ENCODE data around the gene FOXK1. TPM values are rescaled to one million over a fixed set of nuclear protein-coding genes. Genes with fewer than 3 reads are reported as not detected.
"Not testable (repeated sequence)": the region's sequence is repeated elsewhere in the genome, so short reads cannot be mapped to it uniquely, and the experiment has no call there.

Gene FOXK1
- total RNA-seq, 1 donor from 2014 or later: 53.6 TPM

- H3K27me3 Mint-ChIP-seq (ENCODE audit: low read depth, unreplicated experiment): peaks cover 9% of the 10 kb centered on the region
- H3K36me3 Mint-ChIP-seq (ENCODE audit: low read depth, unreplicated experiment): peaks cover under 1% of the 10 kb centered on the region
- H3K27ac Mint-ChIP-seq (ENCODE audit: unreplicated experiment): no peak overlapping the region
- no peak overlapping the region for H3K4me3 Mint-ChIP-seq (ENCODE audit: unreplicated experiment)
- FAIRE-seq (no peak), DNase-seq (ENCODE audit: low read depth) (no peak)
- no peaks in the 10 kb centered on the region for H3K9me3 ChIP-seq (ENCODE audit: insufficient read depth, low read depth, low read length)
- no peaks in the 10 kb centered on the region for H3K79me2 ChIP-seq (ENCODE audit: insufficient read depth, low read length)
- H3K4me2 ChIP-seq (ENCODE audit: low read length): no peak overlapping the region
- H3K27ac ChIP-seq (ENCODE audit: low read depth, low read length): no peak overlapping the region
- no peaks in the 10 kb centered on the region for H3K36me3 ChIP-seq (ENCODE audit: insufficient read depth, low read length)
- no peaks in the 10 kb centered on the region for H3K4me1 Mint-ChIP-seq (ENCODE audit: low read depth, unreplicated experiment)
- H2AFZ ChIP-seq (ENCODE audit: low read depth, low read length): no peak overlapping the region
- TF ChIP-seq CTCF (IDR thresholded peaks at IDR 0.05; ENCODE audit: insufficient read depth, low read depth, low read length) (no peak), EZH2 (IDR thresholded peaks at IDR 0.05; ENCODE audit: insufficient read depth, low read length) (no peak)
- no peak overlapping the region for H3K9ac ChIP-seq (ENCODE audit: low read length)
- H3K9me3 Mint-ChIP-seq (ENCODE audit: unreplicated experiment): peaks cover 4% of the 10 kb centered on the region
- no peaks in the 10 kb centered on the region for H4K20me1 ChIP-seq (ENCODE audit: insufficient read depth, low read length)
- H3K4me1 ChIP-seq (ENCODE audit: insufficient read depth, low read length): no peaks in the 10 kb centered on the region
- no peaks in the 10 kb centered on the region for H3K27me3 ChIP-seq (ENCODE audit: insufficient read depth, low read length)
- H3K4me3 ChIP-seq (ENCODE audit: insufficient read depth, low read depth, low read length): no peak overlapping the region
These were observed 119.1 kb downstream of the FOXK1 start for GRCh38 chr7:4800926-4801838.

GRCh38 chr7:4801839-4802231, 119.7 kb downstream of the FOXK1 start:
- no peak overlapping the region for H3K27ac Mint-ChIP-seq (ENCODE audit: unreplicated experiment)
- H3K27ac ChIP-seq (ENCODE audit: low read depth, low read length): no peak overlapping the region
- H3K36me3 ChIP-seq (ENCODE audit: insufficient read depth, low read length): no peaks in the 10 kb centered on the region
- H3K27me3 Mint-ChIP-seq (ENCODE audit: low read depth, unreplicated experiment): peaks cover 15% of the 10 kb centered on the region
- DNase-seq (ENCODE audit: low read depth) (no peak), FAIRE-seq (no peak)
- H3K27me3 ChIP-seq (ENCODE audit: insufficient read depth, low read length): no peaks in the 10 kb centered on the region
- H4K20me1 ChIP-seq (ENCODE audit: insufficient read depth, low read length): no peaks in the 10 kb centered on the region
- no peak overlapping the region for H2AFZ ChIP-seq (ENCODE audit: low read depth, low read length)
- no peak overlapping the region for H3K9ac ChIP-seq (ENCODE audit: low read length)
- TF ChIP-seq CTCF (IDR thresholded peaks at IDR 0.05; ENCODE audit: insufficient read depth, low read depth, low read length): no peak
- TF ChIP-seq EZH2 (IDR thresholded peaks at IDR 0.05; ENCODE audit: insufficient read depth, low read length): no peak
- H3K36me3 Mint-ChIP-seq (ENCODE audit: low read depth, unreplicated experiment): peaks cover 2% of the 10 kb centered on the region
- no peaks in the 10 kb centered on the region for H3K9me3 ChIP-seq (ENCODE audit: insufficient read depth, low read depth, low read length)
- H3K4me2 ChIP-seq (ENCODE audit: low read length): no peak overlapping the region
- peaks cover 4% of the 10 kb centered on the region for H3K9me3 Mint-ChIP-seq (ENCODE audit: unreplicated experiment)
- H3K4me3 Mint-ChIP-seq (ENCODE audit: unreplicated experiment): no peak overlapping the region
- H3K4me3 ChIP-seq (ENCODE audit: insufficient read depth, low read depth, low read length): no peak overlapping the region
- no peaks in the 10 kb centered on the region for H3K4me1 Mint-ChIP-seq (ENCODE audit: low read depth, unreplicated experiment)
- H3K79me2 ChIP-seq (ENCODE audit: insufficient read depth, low read length): no peaks in the 10 kb centered on the region
- H3K4me1 ChIP-seq (ENCODE audit: insufficient read depth, low read length): no peaks in the 10 kb centered on the region

GRCh38 chr7:4802577-4802976, 120.5 kb downstream of the FOXK1 start:
- not testable (repeated sequence) for H3K27ac ChIP-seq (ENCODE audit: low read depth, low read length); H2AFZ ChIP-seq (ENCODE audit: low read depth, low read length); H3K9ac ChIP-seq (ENCODE audit: low read length); DNase-seq (ENCODE audit: low read depth); H3K4me3 Mint-ChIP-seq (ENCODE audit: unreplicated experiment); H4K20me1 ChIP-seq (ENCODE audit: insufficient read depth, low read length); H3K36me3 Mint-ChIP-seq (ENCODE audit: low read depth, unreplicated experiment); H3K4me3 ChIP-seq (ENCODE audit: insufficient read depth, low read depth, low read length); H3K36me3 ChIP-seq (ENCODE audit: insufficient read depth, low read length); H3K4me1 Mint-ChIP-seq (ENCODE audit: low read depth, unreplicated experiment); H3K4me1 ChIP-seq (ENCODE audit: insufficient read depth, low read length); H3K27me3 ChIP-seq (ENCODE audit: insufficient read depth, low read length); H3K9me3 Mint-ChIP-seq (ENCODE audit: unreplicated experiment); H3K9me3 ChIP-seq (ENCODE audit: insufficient read depth, low read depth, low read length); H3K27ac Mint-ChIP-seq (ENCODE audit: unreplicated experiment); H3K79me2 ChIP-seq (ENCODE audit: insufficient read depth, low read length); H3K4me2 ChIP-seq (ENCODE audit: low read length); FAIRE-seq
- H3K27me3 Mint-ChIP-seq (ENCODE audit: low read depth, unreplicated experiment): peaks cover 20% of the 10 kb centered on the region
